ENCODE data around the gene DCST2.

Gene DCST2

DNA sequence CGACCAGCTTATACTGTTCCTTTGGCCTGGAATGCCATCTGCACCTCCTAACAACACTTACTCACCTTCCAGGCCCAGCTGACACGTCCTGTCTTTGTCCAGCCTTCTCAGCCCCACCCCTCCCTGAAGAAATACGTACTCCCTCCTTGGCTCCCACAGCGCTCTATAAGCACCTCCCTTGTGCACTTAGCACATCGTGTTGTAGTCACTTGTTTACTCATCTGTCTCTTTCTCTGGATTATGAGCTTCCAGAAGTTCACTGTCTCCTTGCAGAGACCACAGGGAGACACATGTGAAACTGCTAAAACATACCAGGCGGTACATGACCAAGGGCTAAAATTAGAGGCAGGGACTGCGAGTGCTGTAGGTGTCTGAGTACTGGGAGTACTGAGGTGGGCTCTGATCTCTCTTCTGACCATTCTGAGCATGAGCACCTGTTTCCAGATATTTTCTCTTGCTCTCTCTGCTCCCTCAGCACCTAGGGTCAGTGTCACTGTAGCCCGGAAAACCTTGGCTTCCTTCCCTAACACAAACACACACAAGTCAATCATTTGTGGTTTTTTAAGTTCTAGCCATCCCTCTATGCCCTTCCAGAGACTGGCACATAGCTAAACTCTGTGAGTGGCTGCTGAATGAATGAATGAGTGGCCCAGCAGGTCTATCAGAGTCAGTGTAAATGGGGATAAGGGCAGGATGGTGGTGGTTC, 5.2 kb upstream of the DCST2 start:
- Histone ChIP-seq H2AFZ (ENCODE audit: insufficient read depth, low read length, poor library complexity) (no peak overlapping the region), H3K14ac (ENCODE audit: low read length) (no peak overlapping the region), H3K27me3 (ENCODE audit: insufficient read depth, low read length) (no peaks in the 10 kb centered on the region), H3K18ac (ENCODE audit: low read length) (no peak overlapping the region), H3K23ac (ENCODE audit: low read length) (no peak overlapping the region), H2BK12ac (ENCODE audit: low read length) (no peak overlapping the region), H3K4me2 (ENCODE audit: low read length) (no peak overlapping the region), H3K9me3 (ENCODE audit: insufficient read depth, low read depth, low read length) (no peaks in the 10 kb centered on the region), H3K4me3 (ENCODE audit: low read depth, low read length) (no peak overlapping the region), H3K4ac (ENCODE audit: low read depth, low read length) (no peak overlapping the region), H3K27ac (ENCODE audit: low read depth, low read length) (no peak overlapping the region), H3K36me3 (ENCODE audit: control insufficient read depth in 1 of 2, insufficient read depth in 2 of 2, low read length in 2 of 2) (no peaks in the 10 kb centered on the region), H4K91ac (ENCODE audit: low read depth, low read length) (no peak overlapping the region), H3K9ac (ENCODE audit: low read length) (no peak overlapping the region), H4K12ac (ENCODE audit: low read depth, low read length) (no peak overlapping the region), H2BK5ac (ENCODE audit: low read depth, low read length, poor library complexity) (no peak overlapping the region), H2AK5ac (ENCODE audit: low read length) (no peak overlapping the region), H3K4me1 (ENCODE audit: control insufficient read depth in 1 of 2, insufficient read depth in 2 of 2, low read length in 2 of 2) (peaks cover 9% of the 10 kb centered on the region in 2 experiments), H2BK120ac (ENCODE audit: insufficient read depth, low read length, poor library complexity) (no peak overlapping the region), H3K79me2 (ENCODE audit: control insufficient read depth, insufficient read depth, low read length, poor library complexity) (no peaks in the 10 kb centered on the region), H4K8ac (ENCODE audit: low read depth, low read length) (no peak overlapping the region), H3K79me1 (ENCODE audit: low read length) (no peaks in the 10 kb centered on the region)
- WGBS (ENCODE audit: extremely low coverage, insufficient coverage, insufficient read length) = no CpG with 5 or more reads among the region's 8 CpGs
- peak in 1 of 2 donors; percentile 58 for DNase-seq

DNA sequence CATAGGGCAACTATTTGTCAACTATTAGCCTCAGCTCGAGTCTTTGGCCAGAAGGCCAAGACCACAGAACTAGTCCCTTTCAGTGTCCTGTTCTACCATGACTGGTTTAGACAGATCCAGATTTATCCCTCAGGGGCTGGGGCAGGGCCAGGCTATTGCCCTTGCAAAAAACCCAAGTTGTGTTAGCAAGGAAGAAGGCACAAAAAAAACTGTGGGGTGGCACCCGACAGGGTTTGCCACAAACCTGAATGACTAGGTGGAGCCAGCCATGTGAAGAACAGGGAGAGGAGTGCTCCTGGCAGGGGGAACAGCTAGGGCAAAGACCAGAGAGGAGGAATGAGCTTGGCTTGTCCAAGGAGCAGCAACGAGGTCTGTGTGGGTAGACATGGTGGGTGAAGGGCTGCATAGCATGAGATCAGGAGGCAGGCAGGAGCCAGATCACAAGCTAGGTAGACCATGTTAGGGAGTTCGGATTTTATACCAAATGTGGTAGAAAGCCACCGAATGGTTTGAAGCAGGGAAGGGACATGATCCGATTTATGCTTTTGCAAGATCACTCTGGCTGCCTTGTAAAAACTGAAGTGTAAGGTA, 4.4 kb upstream of the DCST2 start:
- Histone ChIP-seq H4K12ac (ENCODE audit: low read depth, low read length) (no peak overlapping the region), H3K4me3 (ENCODE audit: low read depth, low read length) (no peak overlapping the region), H2BK5ac (ENCODE audit: low read depth, low read length, poor library complexity) (no peak overlapping the region), H3K23ac (ENCODE audit: low read length) (no peak overlapping the region), H2BK120ac (ENCODE audit: insufficient read depth, low read length, poor library complexity) (no peak overlapping the region), H3K9me3 (ENCODE audit: insufficient read depth, low read depth, low read length) (no peaks in the 10 kb centered on the region), H4K91ac (ENCODE audit: low read depth, low read length) (no peak overlapping the region), H3K79me1 (ENCODE audit: low read length) (no peaks in the 10 kb centered on the region), H3K36me3 (ENCODE audit: control insufficient read depth in 1 of 2, insufficient read depth in 2 of 2, low read length in 2 of 2) (no peaks in the 10 kb centered on the region), H3K27ac (ENCODE audit: low read depth, low read length) (no peak overlapping the region), H3K4ac (ENCODE audit: low read depth, low read length) (no peak overlapping the region), H2AFZ (ENCODE audit: insufficient read depth, low read length, poor library complexity) (no peak overlapping the region), H3K79me2 (ENCODE audit: control insufficient read depth, insufficient read depth, low read length, poor library complexity) (no peaks in the 10 kb centered on the region), H3K14ac (ENCODE audit: low read length) (no peak overlapping the region), H2AK5ac (ENCODE audit: low read length) (no peak overlapping the region), H2BK12ac (ENCODE audit: low read length) (no peak overlapping the region), H4K8ac (ENCODE audit: low read depth, low read length) (no peak overlapping the region), H3K4me1 (ENCODE audit: control insufficient read depth in 1 of 2, insufficient read depth in 2 of 2, low read length in 2 of 2) (peaks cover 9% of the 10 kb centered on the region in 2 experiments), H3K9ac (ENCODE audit: low read length) (no peak overlapping the region), H3K18ac (ENCODE audit: low read length) (no peak overlapping the region), H3K4me2 (ENCODE audit: low read length) (no peak overlapping the region), H3K27me3 (ENCODE audit: insufficient read depth, low read length) (no peaks in the 10 kb centered on the region)
- DNase-seq = no peak
- WGBS (ENCODE audit: extremely low coverage, insufficient coverage, insufficient read length) = no CpG with 5 or more reads among the region's 6 CpGs

DNA sequence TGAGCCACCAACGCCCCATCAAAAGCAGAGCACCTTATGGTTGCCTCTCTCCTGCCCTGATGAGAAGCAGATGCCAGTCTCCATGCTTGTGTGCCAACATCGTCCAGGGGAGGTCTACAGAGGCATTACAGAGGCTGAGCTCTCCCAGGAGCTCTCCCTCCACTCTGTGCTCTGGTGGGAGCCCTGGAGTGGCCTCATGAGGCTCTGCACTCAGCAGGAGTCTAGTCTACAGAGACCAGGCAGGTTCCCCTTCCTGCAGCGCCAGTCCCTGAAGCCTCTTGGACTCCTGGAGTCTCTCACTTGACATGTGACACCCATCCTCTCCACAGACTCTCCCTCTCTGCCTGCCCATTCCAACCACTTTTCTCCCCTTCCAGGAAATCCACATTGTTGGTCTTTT, 3.5 kb upstream of the DCST2 start:
- DNase-seq = no peak
- H3K79me1 ChIP-seq (ENCODE audit: low read length) = no peaks in the 10 kb centered on the region
- H3K27ac ChIP-seq (ENCODE audit: low read depth, low read length) = no peak overlapping the region
- H4K12ac ChIP-seq (ENCODE audit: low read depth, low read length) = no peak overlapping the region
- WGBS (ENCODE audit: extremely low coverage, insufficient coverage, insufficient read length) = no CpG with 5 or more reads among the region's 3 CpGs
- no peak overlapping the region for H2BK12ac ChIP-seq (ENCODE audit: low read length)
- H2AK5ac ChIP-seq (ENCODE audit: low read length) = no peak overlapping the region
- H3K4me1 ChIP-seq (ENCODE audit: control insufficient read depth in 1 of 2, insufficient read depth in 2 of 2, low read length in 2 of 2) = peaks cover 9% of the 10 kb centered on the region in 2 experiments
- no peak overlapping the region for H3K9ac ChIP-seq (ENCODE audit: low read length)
- no peaks in the 10 kb centered on the region for H3K9me3 ChIP-seq (ENCODE audit: insufficient read depth, low read depth, low read length)
- no peak overlapping the region for H3K4ac ChIP-seq (ENCODE audit: low read depth, low read length)
- no peaks in the 10 kb centered on the region for H3K27me3 ChIP-seq (ENCODE audit: insufficient read depth, low read length)
- no peak overlapping the region for H4K91ac ChIP-seq (ENCODE audit: low read depth, low read length)
- H2BK5ac ChIP-seq (ENCODE audit: low read depth, low read length, poor library complexity) = no peak overlapping the region
- no peak overlapping the region for H3K14ac ChIP-seq (ENCODE audit: low read length)
- H2AFZ ChIP-seq (ENCODE audit: insufficient read depth, low read length, poor library complexity) = no peak overlapping the region
- H2BK120ac ChIP-seq (ENCODE audit: insufficient read depth, low read length, poor library complexity) = no peak overlapping the region
- no peak overlapping the region for H3K18ac ChIP-seq (ENCODE audit: low read length)
- H4K8ac ChIP-seq (ENCODE audit: low read depth, low read length) = no peak overlapping the region
- no peak overlapping the region for H3K23ac ChIP-seq (ENCODE audit: low read length)
- H3K36me3 ChIP-seq (ENCODE audit: control insufficient read depth in 1 of 2, insufficient read depth in 2 of 2, low read length in 2 of 2) = no peaks in the 10 kb centered on the region
- H3K4me2 ChIP-seq (ENCODE audit: low read length) = no peak overlapping the region
- no peaks in the 10 kb centered on the region for H3K79me2 ChIP-seq (ENCODE audit: control insufficient read depth, insufficient read depth, low read length, poor library complexity)
- H3K4me3 ChIP-seq (ENCODE audit: low read depth, low read length) = no peak overlapping the region

DNA sequence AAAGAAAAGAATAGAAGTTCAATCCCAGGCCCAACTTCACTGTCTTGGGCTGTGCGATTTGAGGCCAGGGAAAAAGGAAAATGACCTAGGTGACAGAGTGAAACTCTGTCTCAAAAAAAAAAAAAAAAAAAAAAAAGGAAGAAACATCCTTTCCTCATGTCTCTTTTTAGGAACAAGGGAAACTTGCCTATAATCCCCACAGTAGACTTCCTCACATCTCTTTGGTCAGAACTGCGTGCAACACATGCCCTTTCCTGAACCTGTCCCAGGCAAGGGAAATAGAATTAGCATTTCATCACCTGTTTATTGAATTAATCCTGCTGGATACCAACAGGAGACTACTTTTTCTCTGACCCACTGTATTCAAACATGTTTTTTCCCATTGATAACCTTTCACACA, 2.4 kb upstream of the DCST2 start:
- DNase-seq = no peak
- H3K27ac ChIP-seq (ENCODE audit: low read depth, low read length) = no peak overlapping the region
- H3K36me3 ChIP-seq (ENCODE audit: control insufficient read depth in 1 of 2, insufficient read depth in 2 of 2, low read length in 2 of 2) = no peaks in the 10 kb centered on the region
- H3K9ac ChIP-seq (ENCODE audit: low read length) = no peak overlapping the region
- H2BK5ac ChIP-seq (ENCODE audit: low read depth, low read length, poor library complexity) = no peak overlapping the region
- H2AK5ac ChIP-seq (ENCODE audit: low read length) = no peak overlapping the region
- H3K4me3 ChIP-seq (ENCODE audit: low read depth, low read length) = no peak overlapping the region
- no peak overlapping the region for H4K8ac ChIP-seq (ENCODE audit: low read depth, low read length)
- no peaks in the 10 kb centered on the region for H3K79me2 ChIP-seq (ENCODE audit: control insufficient read depth, insufficient read depth, low read length, poor library complexity)
- WGBS (ENCODE audit: extremely low coverage, insufficient coverage, insufficient read length) = no CpG with 5 or more reads among the region's 2 CpGs
- H2BK12ac ChIP-seq (ENCODE audit: low read length) = no peak overlapping the region
- H4K91ac ChIP-seq (ENCODE audit: low read depth, low read length) = no peak overlapping the region
- peaks cover 9% of the 10 kb centered on the region in 2 experiments for H3K4me1 ChIP-seq (ENCODE audit: control insufficient read depth in 1 of 2, insufficient read depth in 2 of 2, low read length in 2 of 2)
- no peak overlapping the region for H2BK120ac ChIP-seq (ENCODE audit: insufficient read depth, low read length, poor library complexity)
- no peaks in the 10 kb centered on the region for H3K27me3 ChIP-seq (ENCODE audit: insufficient read depth, low read length)
- H3K23ac ChIP-seq (ENCODE audit: low read length) = no peak overlapping the region
- H4K12ac ChIP-seq (ENCODE audit: low read depth, low read length) = no peak overlapping the region
- no peaks in the 10 kb centered on the region for H3K9me3 ChIP-seq (ENCODE audit: insufficient read depth, low read depth, low read length)
- no peak overlapping the region for H3K4ac ChIP-seq (ENCODE audit: low read depth, low read length)
- no peaks in the 10 kb centered on the region for H3K79me1 ChIP-seq (ENCODE audit: low read length)
- no peak overlapping the region for H3K18ac ChIP-seq (ENCODE audit: low read length)
- H3K4me2 ChIP-seq (ENCODE audit: low read length) = no peak overlapping the region
- no peak overlapping the region for H2AFZ ChIP-seq (ENCODE audit: insufficient read depth, low read length, poor library complexity)
- H3K14ac ChIP-seq (ENCODE audit: low read length) = no peak overlapping the region
